ENCODE results near the gene MAP3K13.
"Not testable (repeated sequence)": the region's sequence is repeated elsewhere in the genome, so short reads cannot be mapped to it uniquely, and the experiment has no call there.

The MAP3K13 gene

GRCh38 chr3:185457376-185457775, 94.4 kb downstream of the MAP3K13 start:
- DNase-seq (ENCODE audit: low read depth, low spot score) = no peak
- no peaks in the 10 kb centered on the region for H3K4me1 ChIP-seq (ENCODE audit: insufficient read depth, insufficient read length)
- H3K4me3 ChIP-seq (ENCODE audit: insufficient read length, low read depth) = no peak overlapping the region
- no peaks in the 10 kb centered on the region for H3K9me3 ChIP-seq (ENCODE audit: insufficient read depth, low read length)
- no peaks in the 10 kb centered on the region for H3K36me3 ChIP-seq (ENCODE audit: insufficient read depth, insufficient read length, low read length)
- TF ChIP-seq ZNF274 (IDR thresholded peaks at IDR 0.05; ENCODE audit: low read depth, low read length) (no peak), YY1 (IDR thresholded peaks at IDR 0.05; ENCODE audit: insufficient read depth, insufficient read length) (no peak), SUZ12 (IDR thresholded peaks at IDR 0.05; ENCODE audit: extremely low read depth, insufficient read depth, insufficient read length) (no peak)
- no peak overlapping the region for H3K9ac ChIP-seq (ENCODE audit: insufficient read length, low read depth)
- H3K27me3 ChIP-seq (ENCODE audit: insufficient read depth, insufficient read length) = no peaks in the 10 kb centered on the region

- no peaks in the 10 kb centered on the region for H3K9me3 ChIP-seq (ENCODE audit: insufficient read depth, low read length)
- no peaks in the 10 kb centered on the region for H3K4me1 ChIP-seq (ENCODE audit: insufficient read depth, insufficient read length)
- H3K4me3 ChIP-seq (ENCODE audit: insufficient read length, low read depth) = no peak overlapping the region
- no peak for DNase-seq (ENCODE audit: low read depth, low spot score)
- no peaks in the 10 kb centered on the region for H3K36me3 ChIP-seq (ENCODE audit: insufficient read depth, insufficient read length, low read length)
- no peaks in the 10 kb centered on the region for H3K27me3 ChIP-seq (ENCODE audit: insufficient read depth, insufficient read length)
- no peak overlapping the region for H3K9ac ChIP-seq (ENCODE audit: insufficient read length, low read depth)
- TF ChIP-seq YY1 (IDR thresholded peaks at IDR 0.05; ENCODE audit: insufficient read depth, insufficient read length) = no peak
- TF ChIP-seq ZNF274 (IDR thresholded peaks at IDR 0.05; ENCODE audit: low read depth, low read length) = no peak
- TF ChIP-seq SUZ12 (IDR thresholded peaks at IDR 0.05; ENCODE audit: extremely low read depth, insufficient read depth, insufficient read length) = no peak
These were observed 97.4 kb downstream of the MAP3K13 start for GRCh38 chr3:185460309-185460708.

- no peak for TF ChIP-seq SUZ12 (IDR thresholded peaks at IDR 0.05; ENCODE audit: extremely low read depth, insufficient read depth, insufficient read length)
- no peak for TF ChIP-seq YY1 (IDR thresholded peaks at IDR 0.05; ENCODE audit: insufficient read depth, insufficient read length)
- no peak for TF ChIP-seq ZNF274 (IDR thresholded peaks at IDR 0.05; ENCODE audit: low read depth, low read length)
- DNase-seq (ENCODE audit: low read depth, low spot score) = peak; percentile 13
- H3K4me1 ChIP-seq (ENCODE audit: insufficient read depth, insufficient read length) = no peaks in the 10 kb centered on the region
- no peaks in the 10 kb centered on the region for H3K27me3 ChIP-seq (ENCODE audit: insufficient read depth, insufficient read length)
- H3K4me3 ChIP-seq (ENCODE audit: insufficient read length, low read depth) = no peak overlapping the region
- H3K9ac ChIP-seq (ENCODE audit: insufficient read length, low read depth) = no peak overlapping the region
- no peaks in the 10 kb centered on the region for H3K36me3 ChIP-seq (ENCODE audit: insufficient read depth, insufficient read length, low read length)
- no peaks in the 10 kb centered on the region for H3K9me3 ChIP-seq (ENCODE audit: insufficient read depth, low read length)
These were observed 97.9 kb downstream of the MAP3K13 start for GRCh38 chr3:185460719-185461350.

- no peaks in the 10 kb centered on the region for H3K9me3 ChIP-seq (ENCODE audit: insufficient read depth, low read length)
- no peaks in the 10 kb centered on the region for H3K27me3 ChIP-seq (ENCODE audit: insufficient read depth, insufficient read length)
- no peak overlapping the region for H3K4me3 ChIP-seq (ENCODE audit: insufficient read length, low read depth)
- peaks cover 8% of the 10 kb centered on the region for H3K36me3 ChIP-seq (ENCODE audit: insufficient read depth, insufficient read length, low read length)
- TF ChIP-seq ZNF274 (IDR thresholded peaks at IDR 0.05; ENCODE audit: low read depth, low read length) (no peak), SUZ12 (IDR thresholded peaks at IDR 0.05; ENCODE audit: extremely low read depth, insufficient read depth, insufficient read length) (no peak), YY1 (IDR thresholded peaks at IDR 0.05; ENCODE audit: insufficient read depth, insufficient read length) (no peak)
- H3K4me1 ChIP-seq (ENCODE audit: insufficient read depth, insufficient read length) = peaks cover 2% of the 10 kb centered on the region
- DNase-seq (ENCODE audit: low read depth, low spot score) = no peak
- H3K9ac ChIP-seq (ENCODE audit: insufficient read length, low read depth) = no peak overlapping the region
These were observed 102.5 kb downstream of the MAP3K13 start for GRCh38 chr3:185465471-185465870.

GRCh38 chr3:185466123-185466522, 103.2 kb downstream of the MAP3K13 start:
- not testable (repeated sequence) for H3K4me3 ChIP-seq (ENCODE audit: insufficient read length, low read depth); H3K36me3 ChIP-seq (ENCODE audit: insufficient read depth, insufficient read length, low read length); DNase-seq (ENCODE audit: low read depth, low spot score); H3K9me3 ChIP-seq (ENCODE audit: insufficient read depth, low read length); H3K27me3 ChIP-seq (ENCODE audit: insufficient read depth, insufficient read length); H3K9ac ChIP-seq (ENCODE audit: insufficient read length, low read depth); H3K4me1 ChIP-seq (ENCODE audit: insufficient read depth, insufficient read length)

- DNase-seq (ENCODE audit: low read depth, low spot score) = no peak
- Histone ChIP-seq H3K9ac (ENCODE audit: insufficient read length, low read depth) (no peak overlapping the region), H3K9me3 (ENCODE audit: insufficient read depth, low read length) (no peaks in the 10 kb centered on the region), H3K4me1 (ENCODE audit: insufficient read depth, insufficient read length) (peaks cover 2% of the 10 kb centered on the region), H3K36me3 (ENCODE audit: insufficient read depth, insufficient read length, low read length) (peaks cover 14% of the 10 kb centered on the region), H3K27me3 (ENCODE audit: insufficient read depth, insufficient read length) (no peaks in the 10 kb centered on the region), H3K4me3 (ENCODE audit: insufficient read length, low read depth) (no peak overlapping the region)
- TF ChIP-seq YY1 (IDR thresholded peaks at IDR 0.05; ENCODE audit: insufficient read depth, insufficient read length) (no peak), SUZ12 (IDR thresholded peaks at IDR 0.05; ENCODE audit: extremely low read depth, insufficient read depth, insufficient read length) (no peak), ZNF274 (IDR thresholded peaks at IDR 0.05; ENCODE audit: low read depth, low read length) (no peak)
These were observed 106.6 kb downstream of the MAP3K13 start for GRCh38 chr3:185469542-185469941.

- peaks cover 14% of the 10 kb centered on the region for H3K36me3 ChIP-seq (ENCODE audit: insufficient read depth, insufficient read length, low read length)
- H3K4me3 ChIP-seq (ENCODE audit: insufficient read length, low read depth) = no peak overlapping the region
- TF ChIP-seq YY1 (IDR thresholded peaks at IDR 0.05; ENCODE audit: insufficient read depth, insufficient read length) (no peak), SUZ12 (IDR thresholded peaks at IDR 0.05; ENCODE audit: extremely low read depth, insufficient read depth, insufficient read length) (no peak), ZNF274 (IDR thresholded peaks at IDR 0.05; ENCODE audit: low read depth, low read length) (no peak)
- H3K4me1 ChIP-seq (ENCODE audit: insufficient read depth, insufficient read length) = peaks cover 2% of the 10 kb centered on the region
- no peak overlapping the region for H3K9ac ChIP-seq (ENCODE audit: insufficient read length, low read depth)
- no peaks in the 10 kb centered on the region for H3K27me3 ChIP-seq (ENCODE audit: insufficient read depth, insufficient read length)
- H3K9me3 ChIP-seq (ENCODE audit: insufficient read depth, low read length) = no peaks in the 10 kb centered on the region
- DNase-seq (ENCODE audit: low read depth, low spot score) = peak; percentile 51
These were observed 107.4 kb downstream of the MAP3K13 start for GRCh38 chr3:185470323-185470722.
